Ishikawa (cell line): ENCODE data around the gene ROR1.

Source experiments
- CEBPB ChIP-seq: IDR thresholded peaks from 2 replicates; pipeline ENCODE4 v1.6.1; 2012
- CREB1 ChIP-seq: IDR thresholded peaks from 2 replicates; pipeline ENCODE4 v1.6.1; 2012; ENCODE audit warnings: low read depth
- EGR1 ChIP-seq: IDR thresholded peaks from 2 replicates; pipeline ENCODE4 v1.6.1; 2012
- EP300 ChIP-seq: IDR thresholded peaks from 2 replicates; pipeline ENCODE4 v1.6.1; 2012; ENCODE audit warnings: borderline replicate concordance
- FOXM1 ChIP-seq: IDR thresholded peaks from 2 replicates; pipeline ENCODE4 v1.6.1; 2012; ENCODE audit warnings: low read depth, borderline replicate concordance
- NFIC ChIP-seq: IDR thresholded peaks from 2 replicates; pipeline ENCODE4 v1.6.1; 2012
- RAD21 ChIP-seq: IDR thresholded peaks from 2 replicates; pipeline ENCODE4 v1.6.1; 2012; ENCODE audit warnings: low read depth
- TAF1 ChIP-seq: IDR thresholded peaks from 2 replicates; pipeline ENCODE4 v1.6.1; 2012; ENCODE audit warnings: low read depth, mild to moderate bottlenecking
- TCF12 ChIP-seq: IDR thresholded peaks from 2 replicates; pipeline ENCODE4 v1.6.1; 2012; ENCODE audit warnings: low read depth
- TEAD4 ChIP-seq: IDR thresholded peaks from 2 replicates; pipeline ENCODE4 v1.6.1; 2012
- YY1 ChIP-seq: IDR thresholded peaks from 2 replicates; pipeline ENCODE4 v1.6.1; 2012; ENCODE audit warnings: low read depth
- ZBTB7A ChIP-seq: IDR thresholded peaks from 2 replicates; pipeline ENCODE4 v1.6.1; 2012; ENCODE audit warnings: low read depth
- TF ChIP-seq, protein P1 (sequence below): IDR thresholded peaks from 2 replicates; pipeline ENCODE4 v1.6.1; 2012
- TF ChIP-seq, protein P2 (sequence below): IDR thresholded peaks from 2 replicates; pipeline ENCODE4 v1.6.1; 2012
- TF ChIP-seq, protein P3 (sequence below): IDR thresholded peaks from 2 replicates; pipeline ENCODE4 v1.6.1; 2012; ENCODE audit warnings: low read depth, mild to moderate bottlenecking

The ROR1 gene

DNA sequence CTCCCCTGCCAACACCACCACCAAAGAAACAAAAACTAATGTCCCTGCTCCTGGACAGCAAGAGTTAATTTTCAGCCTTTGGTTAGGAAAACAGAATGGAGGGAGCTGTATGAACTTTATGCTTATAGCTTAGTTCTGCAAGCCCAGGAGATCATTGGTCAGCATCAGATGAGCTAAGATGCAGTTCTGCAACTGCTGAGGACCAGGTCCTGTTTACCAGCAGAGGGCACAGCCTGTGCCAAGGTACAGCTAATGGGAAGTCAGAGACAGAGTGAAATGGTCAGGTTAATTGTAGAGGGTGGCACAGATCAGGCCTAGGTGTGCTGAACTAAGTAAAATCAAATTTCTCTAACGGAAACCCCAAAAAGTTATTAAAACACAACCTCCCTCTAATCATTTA lies 161.3 kb downstream of the ROR1 start:
- peak; percentile 57 for TF ChIP-seq RAD21
- no peak for TF ChIP-seq EP300

DNA sequence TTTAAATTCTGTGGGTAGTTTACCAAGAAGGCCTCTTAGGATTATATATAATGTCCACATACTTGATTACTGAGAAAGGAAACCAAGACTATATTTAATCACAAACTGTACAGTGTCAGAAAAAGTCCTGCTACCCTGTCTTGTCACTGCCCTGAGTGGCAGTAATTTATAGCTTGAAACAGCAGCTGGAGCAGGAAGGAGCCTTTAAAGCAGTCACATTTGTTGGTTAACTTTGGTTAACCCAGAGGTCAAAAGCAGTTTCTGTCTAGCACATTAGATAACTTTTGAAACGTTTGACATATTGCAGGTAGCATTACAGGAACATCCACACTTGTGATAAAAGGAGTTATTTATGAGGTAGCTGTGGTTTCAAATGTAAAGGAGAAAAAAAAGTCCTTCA lies 161.7 kb downstream of the ROR1 start:
- TF ChIP-seq NFIC (no peak), TCF12 (no peak), YY1 (no peak), ZBTB7A (no peak), EP300 (no peak), EGR1 (no peak), FOXM1 (no peak), CEBPB (no peak)
- TF ChIP-seq, protein P1, sequence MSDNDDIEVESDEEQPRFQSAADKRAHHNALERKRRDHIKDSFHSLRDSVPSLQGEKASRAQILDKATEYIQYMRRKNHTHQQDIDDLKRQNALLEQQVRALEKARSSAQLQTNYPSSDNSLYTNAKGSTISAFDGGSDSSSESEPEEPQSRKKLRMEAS = no peak

DNA sequence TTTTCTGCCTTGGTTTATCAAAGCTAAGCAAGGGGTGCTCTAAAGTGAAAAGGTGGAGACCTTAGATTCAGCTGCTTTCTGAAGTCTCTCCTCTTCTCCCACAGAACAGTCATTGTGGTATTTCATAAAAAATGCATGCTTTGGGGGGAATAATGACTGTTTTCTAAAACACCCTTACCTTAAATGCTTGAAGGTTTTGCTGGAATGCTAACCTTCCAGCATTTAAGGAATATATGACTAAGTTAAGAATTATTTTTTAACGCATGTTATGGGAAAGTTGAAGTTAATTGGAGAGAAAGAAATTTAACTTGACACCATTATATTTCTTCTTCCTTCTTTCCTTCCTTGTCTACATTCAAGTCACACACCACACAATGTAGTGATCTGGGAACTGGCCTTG lies 162.5 kb downstream of the ROR1 start:
- TF ChIP-seq TCF12 (no peak), CEBPB (no peak), ZBTB7A (no peak), NFIC (no peak), EP300 (no peak), TEAD4 (no peak), CREB1 (no peak), FOXM1 (no peak), YY1 (no peak), RAD21 (no peak), EGR1 (no peak), TAF1 (no peak)
- TF ChIP-seq, protein P2, sequence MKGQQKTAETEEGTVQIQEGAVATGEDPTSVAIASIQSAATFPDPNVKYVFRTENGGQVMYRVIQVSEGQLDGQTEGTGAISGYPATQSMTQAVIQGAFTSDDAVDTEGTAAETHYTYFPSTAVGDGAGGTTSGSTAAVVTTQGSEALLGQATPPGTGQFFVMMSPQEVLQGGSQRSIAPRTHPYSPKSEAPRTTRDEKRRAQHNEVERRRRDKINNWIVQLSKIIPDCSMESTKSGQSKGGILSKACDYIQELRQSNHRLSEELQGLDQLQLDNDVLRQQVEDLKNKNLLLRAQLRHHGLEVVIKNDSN = no peak
- TF ChIP-seq, protein P1 = no peak
- TF ChIP-seq, protein P3, sequence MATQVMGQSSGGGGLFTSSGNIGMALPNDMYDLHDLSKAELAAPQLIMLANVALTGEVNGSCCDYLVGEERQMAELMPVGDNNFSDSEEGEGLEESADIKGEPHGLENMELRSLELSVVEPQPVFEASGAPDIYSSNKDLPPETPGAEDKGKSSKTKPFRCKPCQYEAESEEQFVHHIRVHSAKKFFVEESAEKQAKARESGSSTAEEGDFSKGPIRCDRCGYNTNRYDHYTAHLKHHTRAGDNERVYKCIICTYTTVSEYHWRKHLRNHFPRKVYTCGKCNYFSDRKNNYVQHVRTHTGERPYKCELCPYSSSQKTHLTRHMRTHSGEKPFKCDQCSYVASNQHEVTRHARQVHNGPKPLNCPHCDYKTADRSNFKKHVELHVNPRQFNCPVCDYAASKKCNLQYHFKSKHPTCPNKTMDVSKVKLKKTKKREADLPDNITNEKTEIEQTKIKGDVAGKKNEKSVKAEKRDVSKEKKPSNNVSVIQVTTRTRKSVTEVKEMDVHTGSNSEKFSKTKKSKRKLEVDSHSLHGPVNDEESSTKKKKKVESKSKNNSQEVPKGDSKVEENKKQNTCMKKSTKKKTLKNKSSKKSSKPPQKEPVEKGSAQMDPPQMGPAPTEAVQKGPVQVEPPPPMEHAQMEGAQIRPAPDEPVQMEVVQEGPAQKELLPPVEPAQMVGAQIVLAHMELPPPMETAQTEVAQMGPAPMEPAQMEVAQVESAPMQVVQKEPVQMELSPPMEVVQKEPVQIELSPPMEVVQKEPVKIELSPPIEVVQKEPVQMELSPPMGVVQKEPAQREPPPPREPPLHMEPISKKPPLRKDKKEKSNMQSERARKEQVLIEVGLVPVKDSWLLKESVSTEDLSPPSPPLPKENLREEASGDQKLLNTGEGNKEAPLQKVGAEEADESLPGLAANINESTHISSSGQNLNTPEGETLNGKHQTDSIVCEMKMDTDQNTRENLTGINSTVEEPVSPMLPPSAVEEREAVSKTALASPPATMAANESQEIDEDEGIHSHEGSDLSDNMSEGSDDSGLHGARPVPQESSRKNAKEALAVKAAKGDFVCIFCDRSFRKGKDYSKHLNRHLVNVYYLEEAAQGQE = no peak

DNA sequence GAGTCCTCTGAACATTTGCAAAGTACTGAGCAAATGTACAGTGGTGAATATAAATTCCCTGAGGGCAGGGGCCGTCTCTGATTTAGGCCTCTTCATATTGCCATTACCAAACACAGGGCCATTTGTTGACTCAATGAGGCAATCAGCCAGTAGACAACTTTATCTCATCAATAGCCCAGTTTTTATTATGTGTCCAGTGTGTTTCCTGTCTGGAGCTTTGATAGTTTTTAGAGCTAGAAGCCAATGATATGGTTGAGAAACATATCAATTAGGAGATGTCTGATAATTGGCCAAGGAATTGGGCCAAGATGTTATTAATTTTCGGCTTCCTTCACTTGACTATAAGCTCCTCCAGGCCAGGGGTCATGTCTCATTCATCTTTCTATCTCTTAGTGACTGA lies 163.0 kb downstream of the ROR1 start:
- TF ChIP-seq YY1 (no peak), CEBPB (no peak), TAF1 (no peak), RAD21 (no peak), EP300 (no peak), ZBTB7A (no peak)
- TF ChIP-seq, protein P3 = no peak

DNA sequence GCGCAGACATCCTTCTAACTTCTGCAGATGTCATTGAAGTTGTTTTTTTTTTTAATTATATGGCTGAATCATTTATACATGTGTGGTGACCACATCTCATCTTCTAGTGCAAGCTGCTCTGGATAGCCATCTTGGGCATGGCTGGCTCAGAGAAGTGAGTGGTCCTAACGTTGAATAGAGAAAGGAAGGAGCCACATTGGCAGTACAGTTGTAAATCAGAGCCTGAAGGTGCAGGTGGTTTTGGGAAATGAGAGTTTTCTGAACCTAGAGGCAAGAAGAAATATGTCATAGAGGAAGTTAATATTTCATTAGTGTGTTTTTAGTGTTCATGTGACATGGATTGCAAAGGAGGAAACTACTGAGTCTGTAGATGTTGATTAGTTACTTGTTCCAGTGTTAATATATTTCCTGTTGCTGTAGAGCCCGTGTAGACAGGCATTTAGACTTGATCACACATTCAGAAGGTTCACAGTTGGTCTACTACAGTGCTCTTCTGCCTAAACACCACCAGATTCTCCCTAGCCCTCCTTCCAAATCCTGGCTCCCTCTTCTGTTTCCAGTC lies 163.7 kb downstream of the ROR1 start:
- no peak for TF ChIP-seq EP300
- TF ChIP-seq EGR1 = no peak
- no peak for TF ChIP-seq ZBTB7A
- no peak for TF ChIP-seq NFIC
- TF ChIP-seq, protein P3 = no peak
- no peak for TF ChIP-seq CREB1
- TF ChIP-seq, protein P1 = no peak
- TF ChIP-seq TCF12 = no peak
- TF ChIP-seq YY1 = no peak
- TF ChIP-seq, protein P2 = no peak
- no peak for TF ChIP-seq CEBPB
- TF ChIP-seq TEAD4 = no peak
- no peak for TF ChIP-seq FOXM1
